ENCODE data around the gene SLC39A6.
"Not testable (repeated sequence)": the region's sequence is repeated elsewhere in the genome, so short reads cannot be mapped to it uniquely, and the experiment has no call there.

SLC39A6 gene

DNA sequence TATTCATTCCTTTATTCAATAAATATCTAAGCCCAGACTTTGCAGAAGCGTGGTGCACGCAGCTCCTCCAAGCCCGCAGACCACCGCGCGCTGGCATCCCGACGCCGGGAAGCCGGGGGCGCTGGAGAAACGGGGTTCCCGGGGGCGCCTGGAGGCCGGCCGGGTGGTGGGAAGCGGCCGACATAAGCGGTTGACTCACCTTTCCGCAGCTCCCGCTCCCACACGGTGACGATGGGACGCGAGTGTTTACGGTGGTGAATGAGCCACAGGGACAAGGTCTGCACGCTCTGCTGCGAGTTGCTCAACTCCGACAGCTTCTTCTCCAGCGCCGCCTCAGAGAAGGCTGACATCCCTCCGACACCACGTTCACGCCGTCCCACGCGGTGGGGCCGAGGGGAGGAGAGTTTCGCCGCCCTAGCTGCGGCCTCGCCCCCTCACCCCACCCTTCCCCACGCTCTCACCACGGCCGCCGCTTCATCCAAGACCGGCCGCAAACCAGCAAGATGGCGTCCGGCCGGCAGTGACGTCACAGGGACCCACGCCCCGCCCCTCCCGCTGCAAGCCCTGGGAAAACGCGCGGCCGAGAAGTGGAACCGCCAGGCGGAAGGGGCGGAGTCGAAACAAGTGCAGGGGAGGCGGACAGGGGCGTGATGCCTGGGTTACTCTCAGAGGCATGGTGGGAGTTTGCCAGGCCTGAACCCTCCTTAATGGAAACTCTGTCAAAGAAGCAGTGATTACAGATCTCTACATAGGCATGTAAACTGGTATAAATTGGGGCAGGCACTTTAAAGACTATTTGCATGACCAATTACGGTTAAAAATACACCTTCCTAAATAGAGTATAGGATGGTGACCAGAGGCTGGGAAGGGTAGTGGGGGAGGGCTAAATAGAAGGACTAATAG lies 61.8 kb downstream of the SLC39A6 start, which contains the start of gene RPRD1A:
Gene RPRD1A, minus strand, starts transcription at position 505 of the 903 bp plus-strand sequence. Its CDS starts 155 bp downstream, at position 350.
- H3K36me3 ChIP-seq (ENCODE audit: insufficient read depth, low read length): peaks cover 22% of the 10 kb centered on the region
- TF ChIP-seq FOXP2 (optimal IDR thresholded peaks at IDR 0.05; ENCODE audit: control extremely low read depth, extremely low read length, insufficient read depth): no peak
- TF ChIP-seq POLR2AphosphoS5 (IDR thresholded peaks at IDR 0.05; ENCODE audit: borderline replicate concordance, low read depth, low read length): peak; percentile 93
- no peaks in the 10 kb centered on the region for H3K9me3 ChIP-seq (ENCODE audit: low read depth, low read length)
- H3K9ac ChIP-seq (ENCODE audit: insufficient read length): peak within 1 kb of the TSS; percentile 95
- DNase-seq (ENCODE audit: low read depth, low spot score): peak; percentile 42
- peak within 1 kb of the TSS; percentile 52; the same call in 1 of the 2 replicates for H3K27ac ChIP-seq
- peak within 1 kb of the TSS; percentile 93 for H3K4me3 ChIP-seq

DNA sequence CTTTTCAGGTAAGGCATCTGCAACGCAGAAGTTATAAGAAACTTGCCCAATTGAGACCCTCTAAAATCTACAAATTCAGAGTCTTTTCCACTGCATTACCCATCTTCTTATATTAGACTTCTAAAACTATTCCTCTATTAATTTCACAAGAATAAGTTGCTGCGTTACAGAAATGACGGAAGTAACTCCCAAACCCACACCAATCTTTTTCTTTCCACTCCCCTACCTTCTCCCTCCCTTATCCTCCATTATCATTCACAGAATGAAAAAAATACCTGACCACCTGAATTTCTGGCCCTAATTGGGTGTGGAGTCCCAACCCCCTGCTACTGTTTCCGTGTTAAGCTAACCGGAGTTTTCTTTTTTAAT lies 62.5 kb downstream of the SLC39A6 start:
- TF ChIP-seq FOXP2 (optimal IDR thresholded peaks at IDR 0.05; ENCODE audit: control extremely low read depth, extremely low read length, insufficient read depth) (no peak), EZH2 (IDR thresholded peaks at IDR 0.05) (no peak), POLR2AphosphoS5 (IDR thresholded peaks at IDR 0.05; ENCODE audit: borderline replicate concordance, low read depth, low read length) (no peak)
- peak overlapping the region; percentile 52; the same call in 1 of the 2 replicates for H3K27ac ChIP-seq
- peaks cover 23% of the 10 kb centered on the region for H3K36me3 ChIP-seq (ENCODE audit: insufficient read depth, low read length)
- H3K4me3 ChIP-seq: peak overlapping the region; percentile 93
- no peaks in the 10 kb centered on the region for H3K9me3 ChIP-seq (ENCODE audit: low read depth, low read length)
- peak overlapping the region; percentile 95 for H3K9ac ChIP-seq (ENCODE audit: insufficient read length)
- DNase-seq (ENCODE audit: low read depth, low spot score): no peak

DNA sequence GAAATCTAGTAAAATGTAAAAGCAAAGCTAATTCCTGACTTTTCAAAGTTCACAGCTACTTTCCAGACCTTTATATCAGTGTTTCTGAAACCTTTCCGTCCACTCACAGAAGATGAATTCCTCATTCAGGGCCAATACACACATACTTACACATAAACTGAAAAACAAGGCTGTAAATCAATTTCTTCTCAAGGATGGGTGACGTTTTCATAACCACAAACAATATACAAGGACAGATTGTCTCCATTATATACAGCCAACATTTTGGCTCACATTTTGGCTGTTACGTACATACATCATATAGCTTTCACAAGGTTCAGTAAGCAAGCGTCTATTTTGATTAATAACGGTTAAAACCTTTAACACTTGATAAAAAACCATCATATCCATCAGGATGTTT lies 63.1 kb downstream of the SLC39A6 start:
- DNase-seq (ENCODE audit: low read depth, low spot score): no peak

DNA sequence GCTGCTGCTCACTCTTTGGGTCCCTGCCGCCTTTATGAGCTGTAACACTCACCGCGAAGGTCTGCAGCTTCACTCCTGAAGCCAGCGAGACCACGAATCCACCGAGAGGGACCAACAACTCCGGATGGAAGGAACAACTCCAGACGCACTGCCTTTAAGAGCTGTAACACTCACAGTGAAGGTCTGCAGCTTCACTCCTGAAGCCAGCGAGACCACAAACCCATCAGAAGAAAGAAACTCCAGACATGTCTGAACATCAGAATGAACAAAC lies 64.4 kb downstream of the SLC39A6 start:
- not testable (repeated sequence) for H3K9me3 ChIP-seq (ENCODE audit: low read depth, low read length); H3K4me3 ChIP-seq; DNase-seq (ENCODE audit: low read depth, low spot score); H3K9ac ChIP-seq (ENCODE audit: insufficient read length); H3K27ac ChIP-seq
- peaks cover 26% of the 10 kb centered on the region for H3K36me3 ChIP-seq (ENCODE audit: insufficient read depth, low read length)

More for the DNA sequence above, 63.1 kb downstream of the SLC39A6 start:
- Histone ChIP-seq H3K27ac (no peak overlapping the region), H3K9me3 (ENCODE audit: low read depth, low read length) (no peaks in the 10 kb centered on the region), H3K36me3 (ENCODE audit: insufficient read depth, low read length) (peaks cover 26% of the 10 kb centered on the region), H3K4me3 (peak overlapping the region; percentile 93), H3K9ac (ENCODE audit: insufficient read length) (peak overlapping the region; percentile 95)
- no peak for TF ChIP-seq FOXP2 (optimal IDR thresholded peaks at IDR 0.05; ENCODE audit: control extremely low read depth, extremely low read length, insufficient read depth)
- TF ChIP-seq POLR2AphosphoS5 (IDR thresholded peaks at IDR 0.05; ENCODE audit: borderline replicate concordance, low read depth, low read length): no peak
- no peak for TF ChIP-seq EZH2 (IDR thresholded peaks at IDR 0.05)

DNA sequence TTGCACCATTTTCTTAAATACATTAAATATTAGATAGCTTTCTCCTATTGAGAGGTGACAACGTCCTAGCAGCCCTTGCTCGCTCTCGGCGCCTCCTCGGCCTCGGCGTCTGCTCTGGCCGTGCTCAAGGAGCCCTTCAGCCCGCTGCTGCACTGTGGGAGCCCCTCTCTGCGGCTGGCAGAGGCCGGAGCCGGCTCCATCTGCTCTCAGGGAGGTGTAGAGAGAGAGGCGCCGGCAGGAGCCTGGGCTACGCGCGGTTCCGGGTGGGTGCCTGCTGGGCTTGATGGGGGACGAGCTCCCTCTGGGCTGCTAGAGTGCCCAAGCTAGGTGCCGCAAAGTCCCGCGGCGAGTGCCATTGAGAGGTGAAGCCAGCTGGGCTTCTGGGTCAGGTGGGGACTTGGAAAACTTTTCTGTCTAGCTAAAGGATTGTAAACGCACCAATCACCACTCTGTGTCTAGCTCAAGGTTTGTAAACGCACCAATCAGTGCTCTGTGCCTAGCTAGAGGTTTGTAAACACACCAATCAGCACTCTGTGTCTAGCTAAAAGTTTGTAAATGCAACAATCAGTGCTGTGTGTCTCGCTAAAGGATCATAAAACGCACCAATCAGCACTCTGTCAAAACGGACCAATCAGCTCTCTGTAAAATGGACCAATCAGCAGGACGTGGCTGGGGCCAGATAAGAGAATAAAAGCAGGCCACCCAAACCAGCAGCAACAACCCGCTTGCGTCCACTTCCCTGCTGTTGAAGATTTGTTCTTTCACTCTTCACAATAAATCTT lies 64.9 kb downstream of the SLC39A6 start:
- no peak overlapping the region for H3K4me3 ChIP-seq
- peaks cover 26% of the 10 kb centered on the region for H3K36me3 ChIP-seq (ENCODE audit: insufficient read depth, low read length)
- H3K9ac ChIP-seq (ENCODE audit: insufficient read length): no peak overlapping the region
- no peak overlapping the region for H3K27ac ChIP-seq
- no peaks in the 10 kb centered on the region; the same call in 1 of the 2 replicates for H3K9me3 ChIP-seq (ENCODE audit: low read depth, low read length)
- no peak for DNase-seq (ENCODE audit: low read depth, low spot score)
- TF ChIP-seq POLR2AphosphoS5 (IDR thresholded peaks at IDR 0.05; ENCODE audit: borderline replicate concordance, low read depth, low read length) (no peak), FOXP2 (optimal IDR thresholded peaks at IDR 0.05; ENCODE audit: control extremely low read depth, extremely low read length, insufficient read depth) (no peak), EZH2 (IDR thresholded peaks at IDR 0.05) (no peak)

DNA sequence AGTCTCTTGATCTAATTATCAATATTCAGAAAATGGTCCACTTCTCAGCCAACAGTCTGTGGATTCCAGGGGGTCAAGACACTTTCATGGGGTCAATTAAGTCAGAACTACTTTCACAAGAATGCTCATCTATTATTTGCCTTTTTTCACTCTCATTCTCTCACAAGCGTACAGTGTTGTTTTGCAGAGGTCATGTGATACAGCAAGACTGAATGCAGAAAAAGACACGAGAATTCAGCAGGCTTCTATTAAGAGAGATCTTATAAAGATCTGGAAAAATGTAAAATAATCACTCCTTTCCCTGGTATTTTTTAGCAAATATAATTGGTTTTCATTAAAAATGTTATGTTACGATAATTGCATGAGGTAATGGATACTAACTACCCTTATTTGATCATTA lies 70.5 kb downstream of the SLC39A6 start:
- Histone ChIP-seq H3K27ac (no peak overlapping the region), H3K4me3 (no peak overlapping the region), H3K9me3 (ENCODE audit: low read depth, low read length) (peaks cover 7% of the 10 kb centered on the region; the same call in 1 of the 2 replicates), H3K36me3 (ENCODE audit: insufficient read depth, low read length) (peaks cover 26% of the 10 kb centered on the region), H3K9ac (ENCODE audit: insufficient read length) (no peak overlapping the region)
- TF ChIP-seq EZH2 (IDR thresholded peaks at IDR 0.05) (no peak), POLR2AphosphoS5 (IDR thresholded peaks at IDR 0.05; ENCODE audit: borderline replicate concordance, low read depth, low read length) (no peak), FOXP2 (optimal IDR thresholded peaks at IDR 0.05; ENCODE audit: control extremely low read depth, extremely low read length, insufficient read depth) (no peak)
- DNase-seq (ENCODE audit: low read depth, low spot score): no peak

All from SK-N-MC (cell line).